ENCODE measurements around the gene KRTAP26-1. TPM values are rescaled to one million over a fixed set of nuclear protein-coding genes. Genes with fewer than 3 reads are reported as not detected.

Gene KRTAP26-1
- total RNA-seq, 1 experiment from 2014 or later: not detected

GRCh38 chr21:30333736-30334135 is 13.6 kb upstream of the KRTAP26-1 start:
- TF ChIP-seq CTCF (IDR thresholded peaks at IDR 0.05; ENCODE audit: unreplicated experiment): no peak
- no peak overlapping the region for H3K4me3 Mint-ChIP-seq (ENCODE audit: low read depth, unreplicated experiment)
- BruUV-seq (replicated peaks): no TSS peak
- no peaks in the 10 kb centered on the region for H3K36me3 Mint-ChIP-seq (ENCODE audit: insufficient read depth, unreplicated experiment)
- intact Hi-C loops (cut with micrococcal nuclease; ENCODE audit: unreplicated experiment): no loop called here
- no peak for DNase-seq
- CTCF ChIA-PET: no interaction called here
- H3K27me3 Mint-ChIP-seq (ENCODE audit: unreplicated experiment): no peaks in the 10 kb centered on the region
- no peaks in the 10 kb centered on the region for H3K4me1 Mint-ChIP-seq (ENCODE audit: low read depth, unreplicated experiment)
- H3K9me3 Mint-ChIP-seq (ENCODE audit: low read depth, unreplicated experiment): no peaks in the 10 kb centered on the region
- H3K27ac Mint-ChIP-seq (ENCODE audit: unreplicated experiment): no peak overlapping the region

- Mint-ChIP-seq H3K4me1 (ENCODE audit: low read depth, unreplicated experiment) (no peaks in the 10 kb centered on the region), H3K9me3 (ENCODE audit: low read depth, unreplicated experiment) (no peaks in the 10 kb centered on the region), H3K27me3 (ENCODE audit: unreplicated experiment) (no peaks in the 10 kb centered on the region), H3K36me3 (ENCODE audit: insufficient read depth, unreplicated experiment) (no peaks in the 10 kb centered on the region), H3K4me3 (ENCODE audit: low read depth, unreplicated experiment) (no peak overlapping the region), H3K27ac (ENCODE audit: unreplicated experiment) (no peak overlapping the region)
- CTCF ChIA-PET: no interaction called here
- DNase-seq: no peak
- intact Hi-C loops (cut with micrococcal nuclease; ENCODE audit: unreplicated experiment): no loop called here
- TF ChIP-seq CTCF (IDR thresholded peaks at IDR 0.05; ENCODE audit: unreplicated experiment): no peak
- BruUV-seq (replicated peaks): no TSS peak
Measured at GRCh38 chr21:30332681-30333080, 12.6 kb upstream of the KRTAP26-1 start.

- no peak overlapping the region for H3K27ac Mint-ChIP-seq (ENCODE audit: unreplicated experiment)
- H3K36me3 Mint-ChIP-seq (ENCODE audit: insufficient read depth, unreplicated experiment): no peaks in the 10 kb centered on the region
- no peak overlapping the region for H3K4me3 Mint-ChIP-seq (ENCODE audit: low read depth, unreplicated experiment)
Measured at GRCh38 chr21:30329203-30329875, 9.2 kb upstream of the KRTAP26-1 start.

GRCh38 chr21:30326390-30326789 is 6.3 kb upstream of the KRTAP26-1 start:
- no peak for DNase-seq
- intact Hi-C loops (cut with micrococcal nuclease; ENCODE audit: unreplicated experiment): no loop called here
- CTCF ChIA-PET: no interaction called here
- Mint-ChIP-seq H3K4me1 (ENCODE audit: low read depth, unreplicated experiment) (no peaks in the 10 kb centered on the region), H3K4me3 (ENCODE audit: low read depth, unreplicated experiment) (no peak overlapping the region), H3K9me3 (ENCODE audit: low read depth, unreplicated experiment) (no peaks in the 10 kb centered on the region), H3K36me3 (ENCODE audit: insufficient read depth, unreplicated experiment) (no peaks in the 10 kb centered on the region), H3K27ac (ENCODE audit: unreplicated experiment) (no peak overlapping the region), H3K27me3 (ENCODE audit: unreplicated experiment) (no peaks in the 10 kb centered on the region)
- no peak for TF ChIP-seq CTCF (IDR thresholded peaks at IDR 0.05; ENCODE audit: unreplicated experiment)
- no TSS peak for BruUV-seq (replicated peaks)

More at GRCh38 chr21:30329203-30329875, 9.2 kb upstream of the KRTAP26-1 start:
- intact Hi-C loops (cut with micrococcal nuclease; ENCODE audit: unreplicated experiment): no loop called here
- H3K27me3 Mint-ChIP-seq (ENCODE audit: unreplicated experiment): no peaks in the 10 kb centered on the region
- no peaks in the 10 kb centered on the region for H3K9me3 Mint-ChIP-seq (ENCODE audit: low read depth, unreplicated experiment)
- CTCF ChIA-PET: no interaction called here
- TF ChIP-seq CTCF (IDR thresholded peaks at IDR 0.05; ENCODE audit: unreplicated experiment): no peak
- BruUV-seq (replicated peaks): no TSS peak
- no peak for DNase-seq
- H3K4me1 Mint-ChIP-seq (ENCODE audit: low read depth, unreplicated experiment): no peaks in the 10 kb centered on the region

Data from Calu3 (cell line).